ENCODE measurements around the gene DPEP3.
"Not testable (repeated sequence)": the region's sequence is repeated elsewhere in the genome, so short reads cannot be mapped to it uniquely, and the experiment has no call there.

The DPEP3 gene, protein sequence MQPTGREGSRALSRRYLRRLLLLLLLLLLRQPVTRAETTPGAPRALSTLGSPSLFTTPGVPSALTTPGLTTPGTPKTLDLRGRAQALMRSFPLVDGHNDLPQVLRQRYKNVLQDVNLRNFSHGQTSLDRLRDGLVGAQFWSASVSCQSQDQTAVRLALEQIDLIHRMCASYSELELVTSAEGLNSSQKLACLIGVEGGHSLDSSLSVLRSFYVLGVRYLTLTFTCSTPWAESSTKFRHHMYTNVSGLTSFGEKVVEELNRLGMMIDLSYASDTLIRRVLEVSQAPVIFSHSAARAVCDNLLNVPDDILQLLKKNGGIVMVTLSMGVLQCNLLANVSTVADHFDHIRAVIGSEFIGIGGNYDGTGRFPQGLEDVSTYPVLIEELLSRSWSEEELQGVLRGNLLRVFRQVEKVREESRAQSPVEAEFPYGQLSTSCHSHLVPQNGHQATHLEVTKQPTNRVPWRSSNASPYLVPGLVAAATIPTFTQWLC

DNA sequence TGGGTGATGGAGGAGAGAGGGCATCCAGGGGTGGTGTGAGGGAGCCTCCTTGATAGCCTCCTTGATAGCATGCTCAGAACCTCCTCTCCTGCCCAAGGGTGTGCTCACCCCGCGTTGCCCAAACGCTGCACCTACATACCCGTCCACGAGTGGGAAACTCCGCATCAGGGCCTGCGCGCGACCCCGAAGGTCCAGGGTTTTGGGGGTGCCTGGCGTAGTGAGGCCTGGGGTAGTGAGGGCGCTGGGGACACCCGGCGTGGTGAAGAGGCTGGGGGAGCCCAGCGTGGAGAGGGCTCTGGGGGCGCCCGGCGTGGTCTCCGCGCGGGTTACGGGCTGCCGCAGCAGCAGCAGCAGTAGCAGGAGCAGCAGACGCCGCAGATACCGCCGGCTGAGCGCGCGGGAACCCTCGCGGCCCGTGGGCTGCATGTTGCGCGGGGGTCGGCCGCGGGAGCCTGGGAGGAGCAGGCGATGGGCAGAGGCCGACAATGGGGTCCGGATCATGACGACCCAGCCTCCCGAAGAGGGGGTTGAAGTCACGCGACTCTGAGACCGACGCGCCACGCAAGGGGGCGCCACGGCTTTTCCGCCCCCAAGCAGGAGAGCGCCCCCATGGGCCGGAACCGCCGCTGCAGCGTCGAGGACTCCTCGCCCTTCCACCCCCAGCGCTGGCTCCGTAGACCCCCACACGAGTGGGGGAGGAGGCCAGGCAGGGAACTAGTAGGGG, at the start of gene DPEP3:
Gene DPEP3, minus strand, starts transcription at position 545 of the 724 bp plus-strand sequence. Its CDS starts 119 bp downstream, at position 426.
- no peak for DNase-seq (ENCODE audit: low read depth in 2 of 2)

DNA sequence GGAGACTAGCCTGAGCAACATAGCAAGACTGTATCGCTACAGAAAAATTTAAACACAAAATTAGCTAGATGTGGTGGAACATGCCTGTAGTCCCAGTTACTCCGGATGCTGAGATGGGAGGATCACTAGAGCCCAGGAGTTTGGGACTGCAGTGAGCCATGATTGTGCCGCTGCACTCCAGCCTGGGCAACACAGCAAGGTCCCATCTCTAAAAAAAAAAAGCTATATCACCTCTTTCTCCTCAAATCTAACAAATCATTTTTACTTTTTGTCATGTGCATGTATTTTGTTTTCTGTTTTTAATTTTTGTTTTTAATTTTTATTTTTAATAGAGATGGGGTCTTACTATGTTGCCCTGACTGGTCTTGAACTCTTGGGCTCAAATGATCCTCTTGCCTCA, 48.7 kb upstream of the DPEP3 start:
- no peak for DNase-seq (ENCODE audit: low read depth in 2 of 2)

DNA sequence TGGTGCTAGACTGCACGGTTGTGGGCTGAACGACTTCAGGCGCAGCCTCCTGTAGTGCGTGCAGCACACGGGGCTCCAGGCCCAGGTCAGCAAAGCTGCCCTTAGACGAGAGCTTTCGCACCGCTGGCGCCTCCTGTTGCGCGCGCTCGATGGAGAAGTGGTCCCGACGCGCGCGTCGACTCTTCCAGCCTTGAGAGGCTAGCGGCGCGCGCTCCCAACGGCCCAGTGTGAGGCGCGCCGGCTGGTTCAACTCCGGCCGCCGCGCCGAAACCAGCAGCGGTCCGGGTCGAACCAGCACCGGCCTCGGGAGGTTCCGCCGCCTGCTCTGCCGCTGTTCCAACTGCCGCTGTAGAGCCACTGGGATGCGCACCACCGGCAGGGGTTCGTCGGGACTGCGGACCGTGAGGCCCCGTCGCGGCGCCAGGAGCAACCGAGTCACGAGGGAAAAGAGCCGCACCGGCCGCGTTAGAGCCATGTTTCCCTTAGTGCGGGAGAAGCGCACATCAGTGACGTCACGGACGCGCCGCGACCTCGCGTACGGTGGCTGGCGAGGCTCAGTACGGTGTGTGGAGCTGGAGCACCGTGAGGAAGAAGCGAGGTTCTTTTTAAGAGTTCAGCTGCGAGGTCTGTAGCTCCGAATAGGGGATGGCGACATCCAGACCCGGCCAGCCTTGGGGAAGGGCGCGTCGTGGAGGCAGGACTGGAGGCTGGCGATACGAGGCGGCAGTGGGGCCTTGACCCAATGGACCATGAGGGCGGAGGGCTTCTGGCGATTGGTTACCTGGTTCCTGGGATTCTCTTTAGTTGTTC, 42.6 kb upstream of the DPEP3 start, which contains the start of the genes DDX28 and DUS2:
Gene DDX28, minus strand, starts transcription at position 505 of the 810 bp plus-strand sequence. Its CDS starts 30 bp downstream, at position 475.
Gene DUS2, plus strand, starts transcription at position 557 of the 810 bp plus-strand sequence. CDS start 14,740 bp downstream, outside the sequence.
- DNase-seq (ENCODE audit: low read depth in 2 of 2): peak; percentile 89 to 91

DNA sequence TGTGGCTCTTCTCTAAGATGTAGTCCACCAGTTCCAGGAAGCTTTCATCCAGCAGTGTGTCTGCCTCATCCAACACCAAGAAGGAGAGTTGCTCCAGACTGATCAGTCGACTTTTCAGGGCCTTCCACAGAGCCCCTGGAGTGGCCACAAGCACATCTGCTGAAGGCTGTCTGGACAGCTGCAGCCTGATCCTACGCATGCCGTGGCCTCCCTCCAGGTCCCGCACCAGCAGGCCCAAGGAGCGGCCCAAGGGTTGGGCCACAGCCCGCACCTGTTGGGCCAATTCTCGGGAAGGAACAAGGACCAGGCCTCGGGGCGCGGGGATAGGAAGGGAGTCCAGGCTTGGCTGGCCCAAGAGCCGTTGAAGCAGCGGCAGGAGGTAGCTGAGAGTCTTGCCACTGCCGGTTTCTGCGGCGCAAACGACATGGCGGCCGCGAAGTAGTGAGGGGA, 42.0 kb upstream of the DPEP3 start:
- DNase-seq (ENCODE audit: low read depth in 2 of 2): no peak

DNA sequence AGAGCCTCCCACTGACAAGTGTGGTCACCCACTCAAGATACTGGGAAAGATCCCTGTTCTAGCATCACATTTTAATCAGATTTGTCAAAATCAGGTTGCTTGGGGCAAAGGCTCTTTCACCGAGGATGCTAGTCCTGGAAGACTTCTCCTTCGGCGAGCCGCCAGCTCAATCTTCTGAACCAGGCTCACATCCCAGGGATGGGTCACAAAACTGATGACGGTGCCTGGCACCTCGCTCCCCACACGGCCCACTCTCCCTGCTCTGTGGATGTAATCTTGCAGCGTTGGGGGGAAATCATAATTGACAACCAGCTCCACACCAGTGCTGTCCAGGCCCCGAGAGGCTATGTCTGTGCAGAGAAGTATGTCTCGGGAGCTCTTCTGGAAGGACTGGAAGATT, 41.2 kb upstream of the DPEP3 start:
- DNase-seq (ENCODE audit: low read depth in 2 of 2): no peak

DNA sequence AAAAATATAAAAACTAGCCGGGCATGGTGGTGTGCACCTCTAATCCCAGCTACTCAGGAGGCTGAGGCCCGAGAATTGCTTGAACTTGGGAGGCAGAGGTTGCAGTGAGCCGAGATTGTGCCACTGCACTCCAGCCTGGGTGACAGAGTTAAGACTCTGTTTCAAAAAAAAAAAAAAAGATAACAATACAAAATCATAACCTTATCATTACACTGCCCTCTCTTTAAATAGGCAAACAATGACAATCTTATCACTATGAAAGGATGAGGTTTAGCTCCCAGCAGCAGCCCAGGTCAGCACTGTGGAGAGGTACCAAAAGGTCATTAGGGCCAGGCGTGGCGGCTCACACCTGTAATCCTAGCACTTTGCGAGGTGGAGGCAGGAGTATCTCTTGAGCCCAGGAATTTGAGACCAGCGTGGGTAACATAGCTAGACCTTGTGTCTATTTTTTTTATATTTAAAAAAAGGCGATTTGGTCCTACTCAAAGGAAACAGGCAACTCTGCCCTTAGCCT, 38.9 kb upstream of the DPEP3 start:
- no peak for DNase-seq (ENCODE audit: low read depth in 2 of 2)

DNA sequence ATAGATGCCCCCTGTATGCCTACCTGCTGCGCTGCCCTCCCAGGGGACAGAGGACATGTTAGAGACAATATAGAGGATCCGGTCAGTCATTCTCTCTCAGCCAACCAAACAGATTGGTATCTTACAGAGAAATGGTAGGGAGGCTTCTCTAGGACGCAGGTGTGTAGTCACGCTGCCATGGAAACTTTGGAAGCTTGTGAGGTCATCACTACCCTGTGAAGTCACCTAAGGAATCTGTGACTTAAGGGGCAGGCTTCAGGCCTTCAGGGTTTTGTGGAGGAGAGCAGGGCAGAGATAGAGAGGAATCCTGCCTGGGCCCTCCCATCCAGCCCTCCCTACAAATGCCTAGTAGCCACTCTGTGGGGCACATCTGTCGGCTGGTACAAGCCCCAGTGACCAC, 35.4 kb upstream of the DPEP3 start, which contains the start of gene DPEP2NB:
Gene DPEP2NB, minus strand, starts transcription at position 231 of the 400 bp plus-strand sequence. Its CDS starts 141 bp downstream, at position 90.
- DNase-seq (ENCODE audit: low read depth in 2 of 2): no peak

DNA sequence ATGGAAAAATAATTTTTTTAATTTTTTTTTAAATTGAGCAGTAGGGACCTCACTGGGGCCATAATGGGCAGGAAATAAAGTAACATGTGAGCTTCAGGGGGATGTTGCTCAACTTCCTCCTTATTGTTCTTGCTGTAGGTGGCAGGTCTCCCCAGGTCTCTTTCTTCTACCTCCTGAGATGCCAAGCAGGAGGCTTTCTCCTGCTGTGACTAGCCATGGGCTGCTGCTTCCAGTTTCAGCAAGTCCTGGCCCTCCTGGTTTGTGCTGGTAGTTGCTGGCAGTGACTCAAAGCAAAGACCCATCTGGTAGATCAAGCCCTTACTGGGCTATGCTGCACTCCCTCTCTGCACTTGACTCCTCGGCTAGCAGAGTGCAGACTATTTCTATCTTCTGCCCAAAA, 33.1 kb upstream of the DPEP3 start:
- no peak for DNase-seq (ENCODE audit: low read depth in 2 of 2)

DNA sequence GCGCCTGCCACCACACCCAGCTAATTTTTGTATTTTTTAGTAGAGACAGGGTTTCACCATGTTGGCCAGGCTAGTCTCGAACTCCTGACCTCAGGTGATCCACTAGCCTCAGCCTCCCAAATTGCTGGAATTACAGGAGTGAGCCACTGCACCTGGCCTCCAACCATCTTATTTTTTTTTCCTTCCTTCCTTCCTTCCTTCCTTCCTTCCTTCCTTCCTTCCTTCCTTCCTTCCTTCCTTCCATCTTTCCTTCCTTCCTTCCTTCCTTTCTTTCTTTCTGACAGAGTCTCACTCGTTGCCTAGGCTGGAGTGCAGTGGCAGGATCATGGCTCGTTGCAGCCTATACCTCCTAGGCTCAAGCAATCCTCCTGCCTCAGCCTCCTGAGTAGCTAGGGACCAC, 29.6 kb upstream of the DPEP3 start:
- DNase-seq (ENCODE audit: low read depth in 2 of 2): not testable (repeated sequence)

DNA sequence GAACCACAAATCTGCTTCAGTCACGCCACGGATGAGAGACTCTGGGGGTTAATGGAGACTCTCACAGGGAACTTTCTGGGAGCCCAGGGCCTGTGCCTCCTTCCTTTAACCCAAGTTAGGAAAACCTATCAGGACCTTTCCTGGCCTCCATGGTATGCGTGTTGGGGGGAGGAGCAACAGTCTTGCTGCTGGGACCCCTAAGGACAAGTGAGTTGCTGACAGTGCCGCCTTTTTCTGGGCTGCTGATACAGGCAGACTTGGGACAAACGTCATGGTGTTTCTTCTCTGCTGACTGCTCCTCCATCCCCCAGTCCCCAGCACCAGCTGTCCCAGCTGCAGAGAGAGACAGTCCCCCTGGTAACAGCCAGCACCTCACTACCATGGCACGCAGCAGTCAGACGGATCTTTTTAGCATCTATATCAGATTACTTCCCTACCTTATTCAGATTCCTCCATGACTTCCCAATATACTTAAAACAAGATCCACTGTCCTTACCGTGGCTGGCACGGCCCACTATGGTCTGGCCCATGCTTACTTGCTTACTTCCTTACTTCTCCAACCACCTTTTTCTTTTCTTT, 28.9 kb upstream of the DPEP3 start:
- DNase-seq (ENCODE audit: low read depth in 2 of 2): no peak

DNA sequence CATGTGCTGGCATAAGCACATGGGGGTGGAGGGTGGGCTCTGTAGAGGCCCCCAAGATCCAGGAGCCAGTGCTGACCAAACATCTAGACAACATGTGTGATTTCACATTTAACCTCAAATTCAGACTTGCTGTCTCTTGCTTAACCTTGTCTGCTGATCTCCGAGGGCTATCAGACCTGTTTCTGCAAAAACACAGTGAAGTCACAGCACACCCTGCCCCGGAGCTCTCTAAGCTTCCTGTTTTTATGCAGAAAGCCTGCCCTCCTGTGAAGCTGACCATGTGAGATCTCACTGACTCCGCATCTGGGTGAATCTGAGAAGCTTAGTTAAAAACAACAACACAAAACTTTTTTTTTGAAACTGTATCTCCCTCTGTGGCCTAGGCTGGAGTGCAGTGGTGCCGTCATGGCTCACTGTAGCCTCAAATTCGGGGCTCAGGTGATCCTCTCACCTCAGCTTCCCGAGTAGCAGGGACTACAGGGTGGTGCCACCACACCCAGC, 25.5 kb upstream of the DPEP3 start:
- no peak for DNase-seq (ENCODE audit: low read depth in 2 of 2)

DNA sequence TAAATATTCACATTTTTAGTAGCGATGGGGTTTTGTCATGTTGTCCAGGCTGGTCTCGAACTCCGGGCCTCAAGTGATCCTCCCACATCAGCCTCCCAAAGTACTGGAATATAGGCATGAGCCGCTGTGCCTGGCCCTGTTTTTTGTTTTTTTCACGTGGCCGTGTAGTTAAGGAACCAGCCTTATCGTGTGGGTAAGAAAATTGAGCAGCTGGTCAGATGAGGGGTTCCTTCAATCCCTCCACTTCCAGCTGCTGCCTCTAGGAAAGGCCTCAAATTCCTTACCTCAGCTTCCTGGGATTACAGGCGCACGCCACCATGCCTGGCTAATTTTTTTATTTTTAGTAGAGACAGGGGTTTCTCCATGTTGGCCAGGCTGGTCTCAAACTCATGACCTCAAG, 24.9 kb upstream of the DPEP3 start:
- DNase-seq (ENCODE audit: low read depth in 2 of 2): no peak

DNA sequence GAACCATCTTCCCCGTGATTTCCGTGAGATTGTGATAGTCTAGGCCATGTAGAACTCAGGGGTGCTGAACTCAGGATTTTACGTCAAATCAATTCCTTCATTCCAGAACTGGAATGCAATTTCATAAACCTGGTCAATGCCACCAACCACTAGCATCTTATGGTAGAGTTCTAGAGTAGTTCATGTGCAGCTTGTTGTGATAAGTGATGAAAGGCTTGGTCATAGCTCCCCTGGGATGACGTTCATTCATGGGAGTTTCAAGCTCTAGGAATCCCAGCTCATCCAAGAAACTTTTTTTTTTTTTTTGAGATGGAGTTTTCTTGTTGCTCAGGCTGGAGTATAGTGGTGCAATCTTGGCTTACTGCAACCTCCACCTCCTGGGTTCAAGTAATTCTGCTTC, 22.7 kb upstream of the DPEP3 start:
- DNase-seq (ENCODE audit: low read depth in 2 of 2): no peak

DNA sequence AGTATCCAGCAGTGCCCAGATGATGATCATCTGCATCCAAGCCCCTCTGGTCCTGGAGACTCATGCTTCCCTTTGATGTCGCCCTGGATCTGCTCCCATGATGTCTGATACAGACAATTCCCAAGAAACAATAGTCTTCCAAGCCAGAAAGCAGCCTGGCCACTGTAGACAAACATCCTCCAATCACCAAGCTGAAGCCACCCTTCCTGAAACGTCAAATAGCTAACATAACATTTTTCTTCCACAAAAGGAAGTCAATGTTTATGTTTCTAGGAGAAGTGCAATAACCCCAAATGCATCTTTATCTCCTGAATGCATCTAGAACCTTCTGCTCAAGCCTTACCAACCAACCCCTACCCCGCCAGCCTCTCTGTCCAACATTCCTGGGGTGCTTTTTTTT, 20.2 kb upstream of the DPEP3 start:
- no peak for DNase-seq (ENCODE audit: low read depth in 2 of 2)

DNA sequence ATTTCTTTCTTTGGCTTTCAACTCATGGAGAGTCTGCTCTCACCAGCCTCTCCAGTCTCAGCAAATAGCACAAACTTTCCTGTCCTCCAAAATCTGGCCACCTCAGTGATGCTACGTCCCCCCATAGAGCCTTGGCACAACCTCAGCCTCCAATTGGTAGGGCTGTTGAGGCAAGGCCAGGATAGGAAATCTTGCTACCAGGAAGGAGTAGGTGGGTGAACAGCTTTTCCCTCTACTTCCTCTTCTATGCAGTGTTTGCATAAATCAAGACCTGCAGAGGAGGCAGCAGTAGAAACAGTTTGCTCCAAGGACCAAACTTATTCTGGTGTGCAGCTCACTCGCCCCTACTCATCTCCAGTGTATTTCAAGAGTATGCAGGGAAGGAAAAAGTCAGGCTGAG, 19.7 kb upstream of the DPEP3 start:
- DNase-seq (ENCODE audit: low read depth in 2 of 2): no peak

DNA sequence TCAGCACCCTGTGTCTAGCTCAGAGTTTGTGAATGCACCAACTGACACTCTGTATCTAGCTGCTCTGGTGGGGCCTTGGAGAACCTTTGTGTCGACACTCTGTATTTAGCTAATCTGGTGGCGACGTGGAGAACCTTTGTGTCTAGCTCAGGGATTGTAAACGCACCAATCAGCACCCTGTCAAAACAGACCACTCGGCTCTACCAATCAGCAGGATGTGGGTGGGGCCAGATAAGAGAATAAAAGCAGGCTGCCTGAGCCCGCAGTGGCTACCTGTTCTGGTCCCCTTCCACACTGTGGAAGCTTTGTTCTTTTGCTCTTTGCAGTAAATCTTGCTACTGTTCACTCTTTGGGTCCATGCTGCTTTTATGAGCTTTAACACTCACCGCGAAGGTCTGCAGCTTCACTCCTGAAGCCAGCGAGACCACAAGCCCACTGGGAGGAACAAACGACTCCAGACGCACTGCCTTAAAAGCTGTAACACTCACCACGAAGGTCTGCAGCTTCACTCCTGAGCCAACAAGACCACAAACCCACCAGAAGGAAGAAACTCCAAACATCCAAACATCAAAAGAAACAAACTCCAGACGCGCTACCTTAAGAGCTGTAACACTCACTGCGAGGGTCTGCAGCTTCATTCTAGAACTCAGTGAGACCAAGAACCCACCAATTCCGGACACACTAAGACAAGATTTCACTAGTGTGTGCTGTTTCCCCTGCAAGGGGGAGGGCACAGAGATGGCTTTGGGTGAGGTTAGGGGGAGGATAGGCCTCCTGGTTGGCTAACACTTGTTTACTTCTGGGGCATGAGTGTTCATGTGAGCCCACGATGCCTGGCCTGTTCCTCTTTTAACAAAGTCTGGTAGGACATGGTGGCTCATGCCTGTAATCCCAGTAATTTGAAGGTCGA, 18.7 kb upstream of the DPEP3 start, which contains the start of gene DPEP2:
Gene DPEP2, minus strand, starts transcription at position 706 of the 910 bp plus-strand sequence. CDS start 6,272 bp downstream, outside the sequence.
- not testable (repeated sequence) for DNase-seq (ENCODE audit: low read depth in 2 of 2)

DNA sequence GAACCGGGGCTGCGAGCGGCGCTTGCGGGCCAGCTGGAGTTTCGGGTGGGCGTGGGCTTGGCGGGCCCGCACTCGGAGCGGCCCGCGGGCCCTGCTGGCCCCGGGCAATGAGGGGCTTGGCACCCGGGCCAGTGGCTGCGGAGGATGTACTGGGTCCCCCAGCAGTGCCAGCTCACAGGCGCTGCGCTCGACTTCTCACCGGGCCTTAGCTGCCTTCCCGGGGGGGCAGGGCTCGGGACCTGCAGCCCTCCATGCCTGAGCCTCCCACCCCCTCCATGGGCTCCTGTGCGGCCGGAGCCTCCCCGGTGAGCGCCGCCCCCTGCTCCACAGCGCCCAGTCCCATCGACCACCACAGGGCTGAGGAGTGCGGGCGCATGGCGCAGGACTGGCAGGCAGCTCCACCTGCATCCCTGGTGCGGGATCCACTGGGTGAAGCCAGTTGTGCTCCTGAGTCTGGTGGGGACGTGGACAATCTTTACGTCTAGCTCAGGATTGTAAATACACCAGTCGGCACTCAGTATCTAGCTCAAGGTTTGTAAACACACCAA, 18.0 kb upstream of the DPEP3 start:
- DNase-seq (ENCODE audit: low read depth in 2 of 2): not testable (repeated sequence)

DNA sequence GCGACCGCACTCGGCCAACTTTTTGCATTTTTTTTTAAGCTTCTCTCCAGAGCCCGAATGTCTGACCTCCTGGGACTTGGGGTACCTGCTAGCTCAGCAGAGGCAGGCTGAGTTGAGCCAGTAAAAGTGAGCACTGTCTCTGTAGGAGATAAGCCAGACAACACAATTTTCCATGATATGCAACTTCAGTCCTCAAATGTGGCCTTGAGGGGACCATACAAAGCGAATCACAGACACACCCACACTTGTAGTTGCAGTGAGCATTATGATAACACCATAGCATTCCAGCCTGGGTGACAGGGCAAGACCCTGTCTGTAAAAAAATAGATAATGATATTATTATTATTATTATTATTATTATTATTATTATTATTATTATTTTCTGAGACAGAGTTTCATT, 16.4 kb upstream of the DPEP3 start:
- no peak for DNase-seq (ENCODE audit: low read depth in 2 of 2)

DNA sequence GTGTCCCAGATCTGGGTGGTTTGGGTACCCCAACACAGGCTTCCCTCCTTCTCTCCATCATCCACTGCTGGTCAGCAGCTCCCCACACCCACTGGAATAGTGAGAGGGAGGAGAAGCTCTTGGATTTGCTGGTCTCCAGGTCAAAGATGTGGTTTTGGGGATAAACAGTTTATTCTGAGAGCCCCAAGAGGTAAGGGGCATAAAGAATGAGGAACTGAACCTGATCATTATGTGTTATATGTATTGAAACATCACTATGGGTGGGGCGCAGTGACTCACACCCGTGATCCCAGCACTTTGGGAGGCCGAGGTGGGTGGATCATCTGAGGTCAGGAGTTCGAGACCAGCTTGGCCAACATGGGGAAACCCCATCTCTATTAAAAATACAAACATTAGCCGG, 15.1 kb upstream of the DPEP3 start:
- DNase-seq (ENCODE audit: low read depth in 2 of 2): no peak

All from stimulated activated CD8-positive, alpha-beta memory T cell treated with anti-CD3 and anti-CD28 coated beads, Interleukin-7, amount 100 ng/mL, for 4 hours (primary cell).